Vagina (tissue), 2 donors: ENCODE results near the gene CSF3R.

Experiments used
- CTCF ChIP-seq, 3 experiments: fragments of 450-650 bp in 2 of 3; fragments of 200-600 bp in 1 of 3; sonication (generic) in 1 of 3; IDR thresholded peaks; one replicate each; pipeline ENCODE4 v1.5.1; 2017 to 2019; ENCODE audit warnings: antibody characterized with exemption in 3 of 3, mild to moderate bottlenecking in 2 of 3, moderate library complexity in 2 of 3
- POLR2A ChIP-seq, 2 donors: fragments of 450-650 bp; IDR thresholded peaks; one replicate each; pipeline ENCODE4 v1.6.1; 2017; ENCODE audit warnings: antibody characterized with exemption in 2 of 2, mild to moderate bottlenecking in 2 of 2, moderate library complexity in 2 of 2

GRCh38 chr1:36442337-36442736 is 40.4 kb downstream of the CSF3R start:
- TF ChIP-seq CTCF (IDR thresholded peaks at IDR 0.05) = no peak
- no peak for TF ChIP-seq POLR2A (IDR thresholded peaks at IDR 0.05)
